GM21717 (cell line): ENCODE measurements around the gene TMEM187.

ENCODE experiments used
- ATAC-seq: cut with Tn5 transposase; IDR thresholded peaks from one replicate; pipeline ENCODE4 v1.9.1; 2021; ENCODE audit warnings: mild to moderate bottlenecking, moderate library complexity; ENCODE audit not compliant: unreplicated experiment

The TMEM187 gene

DNA sequence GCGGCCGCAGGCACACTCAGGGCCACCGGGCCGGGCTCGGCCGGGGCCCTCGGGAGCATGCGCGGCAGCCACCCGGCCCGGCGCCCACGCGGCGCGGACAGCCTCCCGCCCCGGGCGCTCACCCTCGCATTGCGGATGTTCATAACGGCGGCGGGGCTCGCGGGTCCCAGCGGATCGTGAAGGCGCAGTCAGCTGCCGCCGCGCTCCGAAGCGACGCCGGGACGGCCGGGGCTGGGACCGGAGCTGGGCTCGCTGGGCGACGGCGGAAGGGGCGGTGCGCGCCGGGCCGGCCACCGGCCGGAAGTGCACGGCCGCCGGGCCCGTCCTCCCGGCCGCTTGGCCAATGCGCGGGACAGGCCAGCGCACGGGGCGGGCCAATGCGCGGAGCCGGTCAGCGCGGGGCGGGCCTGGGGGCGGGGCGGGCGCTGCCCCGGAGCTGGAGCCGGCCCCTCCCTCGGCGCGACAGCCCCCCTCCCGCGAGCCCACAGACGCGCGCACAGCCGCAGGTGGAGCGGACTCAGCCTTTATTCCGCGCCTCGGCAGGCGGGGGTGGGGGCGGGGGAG, 37.7 kb upstream of the TMEM187 start, which contains the start of gene NAA10:
NAA10 (minus strand) TSS at position 276 of the 564 bp plus-strand sequence; CDS start at position 143, 133 bp downstream.
- ATAC-seq = peak; percentile 81

DNA sequence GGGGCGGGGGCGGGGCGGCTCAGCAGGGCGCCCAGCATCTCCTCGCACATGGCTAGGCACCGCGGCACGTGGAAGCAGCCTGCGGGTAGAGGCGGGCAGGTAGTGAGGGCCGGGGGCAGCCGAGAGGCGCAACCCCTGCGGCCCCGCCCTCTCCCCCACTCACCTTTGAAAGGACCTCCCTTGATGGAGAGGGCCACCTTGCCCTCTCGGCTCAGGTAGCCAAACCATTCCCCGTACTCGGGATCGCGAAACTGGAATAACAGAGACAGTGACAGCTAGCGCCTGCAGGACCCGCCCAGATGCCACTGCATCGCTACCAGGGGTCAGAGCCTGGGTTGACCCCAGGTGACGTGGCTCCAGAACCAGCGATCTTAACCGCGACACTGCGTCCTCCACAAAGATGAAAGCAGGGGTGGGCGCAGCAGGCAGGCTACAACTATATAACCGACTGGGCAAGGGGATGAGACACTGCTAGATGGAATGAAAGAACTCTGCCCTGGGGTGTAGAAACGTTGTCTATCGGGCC, 37.2 kb upstream of the TMEM187 start:
- ATAC-seq = peak; percentile 3

DNA sequence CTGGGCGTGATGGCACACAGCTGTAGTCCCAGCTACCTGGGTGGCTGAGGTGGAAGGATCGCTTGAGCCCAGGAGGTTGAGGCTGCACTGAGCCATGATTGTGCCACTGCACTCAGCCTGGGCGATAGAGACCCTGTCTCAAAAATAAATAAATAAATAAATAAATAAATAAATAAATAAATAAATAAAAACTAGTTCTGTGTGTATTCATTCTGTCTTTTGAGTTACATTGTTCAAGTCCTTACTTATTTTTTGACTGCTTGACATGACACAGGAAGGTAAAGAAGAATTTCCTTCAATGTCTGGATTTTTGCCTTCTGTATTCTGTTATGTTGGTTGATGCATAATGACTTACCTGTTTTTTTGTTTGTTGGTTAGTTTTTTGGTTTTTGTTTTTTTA, 35.5 kb upstream of the TMEM187 start:
- no peak for ATAC-seq

GRCh38 chrX:153938226-153938786, 34.2 kb upstream of the TMEM187 start:
- ATAC-seq = no peak

GRCh38 chrX:153939573-153939972, 33.0 kb upstream of the TMEM187 start:
- ATAC-seq = no peak

DNA sequence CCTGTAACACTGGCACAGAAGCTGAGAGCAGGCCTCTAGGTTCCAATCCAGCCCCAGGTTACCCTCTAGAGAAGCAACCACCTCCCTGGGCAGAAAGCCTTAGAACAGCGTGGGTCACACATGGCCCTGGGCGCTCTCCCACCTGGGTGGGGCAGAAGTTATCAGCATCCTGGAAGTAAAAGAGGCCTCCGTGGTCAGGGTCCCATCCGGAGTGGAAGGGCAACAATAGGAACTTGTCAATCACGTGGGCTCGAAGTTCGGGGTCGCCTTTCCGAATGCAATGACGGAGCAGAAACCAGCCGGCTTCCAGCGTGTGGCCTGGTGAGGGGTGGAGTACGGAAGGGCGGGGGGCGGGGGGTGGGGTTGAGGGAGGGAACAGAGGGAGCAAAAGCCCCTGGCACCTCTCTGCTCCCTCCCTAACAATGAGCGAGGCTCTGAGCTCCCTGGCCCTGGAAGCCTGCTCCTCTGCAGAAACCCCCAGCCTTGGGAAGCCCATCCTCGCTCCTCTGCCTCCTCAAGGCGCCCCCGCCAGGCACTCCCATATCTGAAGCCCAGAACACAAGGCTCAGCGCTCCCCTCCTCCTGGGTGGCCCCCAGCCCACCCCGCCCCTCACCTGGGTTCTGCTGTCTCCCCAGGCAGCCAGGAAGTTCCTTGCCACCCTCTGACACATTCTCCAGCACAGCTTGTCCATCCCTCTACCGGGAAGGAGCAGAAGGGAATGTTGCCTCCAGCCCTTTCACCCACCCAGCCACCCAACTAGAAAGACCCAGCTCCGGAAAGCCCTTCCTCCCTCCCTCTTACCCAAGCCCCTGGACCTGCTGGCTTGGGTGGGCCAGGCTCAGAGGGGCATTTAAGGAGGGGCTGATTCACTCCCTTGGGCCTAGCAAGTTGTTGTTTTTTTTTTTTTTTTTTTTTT, 31.0 kb upstream of the TMEM187 start:
- ATAC-seq = no peak

- no peak for ATAC-seq
Measured at GRCh38 chrX:153944140-153944799, 28.3 kb upstream of the TMEM187 start, which contains the start of gene RENBP. Gene RENBP, minus strand, starts transcription at chrX:153944643. Its CDS starts 33 bp downstream, at chrX:153944610.

DNA sequence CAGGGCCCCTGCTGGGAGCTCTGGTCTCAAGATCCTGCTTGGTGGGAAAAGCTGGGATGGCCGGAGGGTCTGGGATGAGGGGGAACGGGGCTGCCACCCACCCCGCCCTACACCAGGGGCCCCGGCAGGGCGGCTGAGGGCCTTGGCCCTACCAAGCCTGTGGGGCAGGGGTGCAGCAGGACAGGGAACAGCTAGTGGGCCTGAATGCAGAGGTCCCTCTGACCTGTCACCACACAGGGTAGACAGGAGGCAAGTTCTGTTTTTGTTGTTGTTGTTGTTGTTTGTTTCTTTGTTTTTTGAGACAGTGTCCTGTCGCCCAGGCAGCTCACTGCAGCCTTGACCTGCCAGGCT, 27.8 kb upstream of the TMEM187 start:
- ATAC-seq = no peak

GRCh38 chrX:153945956-153946943, 26.3 kb upstream of the TMEM187 start:
- no peak for ATAC-seq

- ATAC-seq = peak; percentile 79
Measured at GRCh38 chrX:153947009-153947769, 25.4 kb upstream of the TMEM187 start.

- no peak for ATAC-seq
Measured at GRCh38 chrX:153948002-153948466, 24.5 kb upstream of the TMEM187 start.

- ATAC-seq = no peak
Measured at GRCh38 chrX:153948847-153949805, 23.4 kb upstream of the TMEM187 start.

DNA sequence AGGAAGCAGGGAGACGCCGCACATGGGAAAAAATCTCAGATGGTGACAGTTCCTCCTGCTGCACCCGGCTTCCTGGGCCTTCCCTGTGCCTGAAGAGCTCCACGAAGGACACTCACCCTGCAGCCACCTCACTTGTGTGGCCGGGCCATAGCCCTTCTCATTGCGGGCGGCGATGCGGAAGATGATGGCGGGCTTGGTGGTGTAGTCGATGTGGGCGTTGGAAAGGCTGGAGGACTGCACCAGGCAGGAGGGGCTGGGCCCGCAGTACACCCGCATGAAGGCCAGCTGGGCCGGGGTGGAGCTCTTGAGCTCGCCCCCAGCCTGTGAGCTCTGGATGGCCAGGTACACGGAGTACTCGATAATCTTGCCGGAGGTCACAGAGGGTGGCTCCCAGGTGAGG, 22.4 kb upstream of the TMEM187 start:
- ATAC-seq = no peak

DNA sequence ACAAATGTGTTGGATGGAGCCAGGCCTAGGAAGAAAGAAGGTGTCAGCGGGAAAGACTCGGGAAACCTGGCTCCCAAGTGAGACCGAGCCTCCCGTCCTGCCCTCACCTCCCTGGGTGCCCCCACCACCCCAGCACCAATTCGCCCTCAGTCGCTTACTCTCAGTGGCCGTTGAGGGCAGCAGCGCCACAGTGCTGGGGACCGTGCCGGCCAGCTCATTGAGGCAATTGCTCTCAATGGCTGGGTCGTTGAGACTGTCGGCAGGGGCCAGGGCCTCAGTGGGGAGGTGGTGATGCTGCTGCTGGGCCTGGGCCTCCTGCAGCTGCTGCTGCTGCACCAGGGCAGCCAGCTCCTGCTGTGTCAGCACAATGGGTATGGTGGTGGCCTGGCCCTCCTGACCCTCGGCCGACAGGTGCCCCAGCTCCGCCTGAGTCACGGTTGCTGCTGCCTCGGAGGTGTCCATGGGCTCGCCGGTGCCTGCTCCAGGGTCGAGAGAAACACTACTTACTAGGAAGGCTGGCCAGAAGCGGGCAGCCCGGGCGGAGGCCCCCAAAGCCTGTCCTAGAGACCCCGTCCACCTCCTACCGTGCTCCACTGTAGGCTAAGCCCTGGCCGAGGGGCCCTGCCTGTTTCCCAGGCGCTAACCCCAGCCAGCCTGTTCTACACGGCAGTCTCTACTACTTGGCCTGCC, 20.7 kb upstream of the TMEM187 start:
- no peak for ATAC-seq

- no peak for ATAC-seq
Measured at GRCh38 chrX:153952373-153953026, 20.1 kb upstream of the TMEM187 start.

DNA sequence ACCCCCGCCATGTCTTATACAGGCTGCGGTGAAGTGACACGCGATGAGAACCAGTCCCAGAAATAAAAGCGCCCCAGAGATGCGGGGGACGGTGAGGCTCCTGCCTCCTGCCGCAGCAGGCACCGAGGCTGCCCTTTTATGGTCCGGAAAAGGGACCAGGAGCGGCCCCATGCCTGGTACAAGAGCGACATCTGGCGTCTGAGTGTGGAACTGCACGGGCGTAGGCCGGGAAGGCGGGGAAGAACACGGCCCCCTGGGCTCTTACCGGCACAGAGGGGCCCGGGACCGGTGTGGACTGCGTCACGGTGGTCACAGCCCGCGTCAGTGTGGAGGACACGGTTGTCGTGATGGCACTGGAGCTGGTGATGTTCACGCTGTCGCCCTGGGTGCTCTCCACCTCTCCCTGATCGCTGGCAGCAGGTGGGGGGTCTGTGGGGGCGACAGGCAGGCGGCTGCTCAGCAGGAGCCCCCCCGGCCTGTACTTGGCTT, 19.2 kb upstream of the TMEM187 start:
- ATAC-seq = peak; percentile 59
